Astrocyte (in vitro differentiated cells and primary cell): ENCODE results near the gene RBFOX2. TPM values are rescaled to one million over a fixed set of nuclear protein-coding genes. Genes with fewer than 3 reads are reported as not detected.
A peak's percentile ranks its signal among the peaks of the same experiment; 100 is the strongest.

Experiments used
- DNase-seq: peaks from one replicate; pipeline ENCODE4 v3.0.0-alpha.2; 2010; ENCODE audit warnings: low read depth
- FAIRE-seq: peaks from 2 replicates; lab custom pipeline; 2011; peaks lifted over from hg19 to GRCh38; lab: Jason Lieb, UNC
- H2AFZ ChIP-seq: 2 replicates; pipeline ENCODE4 v1.6.0; 2012; ENCODE audit warnings: low read depth, low read length, inconsistent platforms
- H3K27ac ChIP-seq: 2 replicates; pipeline ENCODE4 v1.5.1; 2011; ENCODE audit warnings: low read depth, low read length, inconsistent platforms
- H3K27me3 ChIP-seq: 2 replicates; pipeline ENCODE4 v1.6.0; 2011; ENCODE audit warnings: low read length, inconsistent platforms; ENCODE audit not compliant: insufficient read depth
- H3K36me3 ChIP-seq: 2 replicates; pipeline ENCODE4 v1.5.1; 2011; ENCODE audit warnings: low read length, inconsistent platforms; ENCODE audit not compliant: insufficient read depth
- H3K4me1 ChIP-seq: 2 replicates; pipeline ENCODE4 v1.5.1; 2011; ENCODE audit warnings: low read length, inconsistent platforms; ENCODE audit not compliant: insufficient read depth
- H3K4me2 ChIP-seq: 2 replicates; pipeline ENCODE4 v1.6.0; 2012; ENCODE audit warnings: low read length, inconsistent platforms
- H3K4me3 ChIP-seq: 2 replicates; pipeline ENCODE4 v1.5.1; 2011; ENCODE audit warnings: low read depth, mild to moderate bottlenecking, low read length, inconsistent platforms; ENCODE audit not compliant: insufficient read depth
- H3K79me2 ChIP-seq: 2 replicates; pipeline ENCODE4 v1.6.0; 2012; ENCODE audit warnings: mild to moderate bottlenecking, low read length, inconsistent platforms; ENCODE audit not compliant: insufficient read depth
- H3K9ac ChIP-seq: 2 replicates; pipeline ENCODE4 v1.6.0; 2012; ENCODE audit warnings: mild to moderate bottlenecking, low read length, inconsistent platforms
- H3K9me3 ChIP-seq: 2 replicates; pipeline ENCODE4 v1.5.1; 2012; ENCODE audit warnings: low read depth, mild to moderate bottlenecking, low read length, inconsistent platforms; ENCODE audit not compliant: insufficient read depth
- H4K20me1 ChIP-seq: 2 replicates; pipeline ENCODE4 v1.6.0; 2012; ENCODE audit warnings: low read length, inconsistent platforms; ENCODE audit not compliant: insufficient read depth
- H3K27ac Mint-ChIP-seq: one replicate; pipeline ENCODE4 v1.8.0; 2021; ENCODE audit warnings: mild to moderate bottlenecking, mixed read lengths; ENCODE audit not compliant: unreplicated experiment
- H3K27me3 Mint-ChIP-seq: one replicate; pipeline ENCODE4 v1.8.0; 2021; ENCODE audit warnings: low read depth, mixed read lengths; ENCODE audit not compliant: unreplicated experiment
- H3K36me3 Mint-ChIP-seq: one replicate; pipeline ENCODE4 v1.8.0; 2021; ENCODE audit warnings: low read depth, mixed read lengths; ENCODE audit not compliant: unreplicated experiment
- H3K4me1 Mint-ChIP-seq: one replicate; pipeline ENCODE4 v1.8.0; 2021; ENCODE audit warnings: low read depth, mixed read lengths; ENCODE audit not compliant: unreplicated experiment
- H3K4me3 Mint-ChIP-seq: one replicate; pipeline ENCODE4 v1.8.0; 2021; ENCODE audit warnings: mild to moderate bottlenecking, moderate library complexity, mixed read lengths; ENCODE audit not compliant: unreplicated experiment
- H3K9me3 Mint-ChIP-seq: one replicate; pipeline ENCODE4 v1.8.0; 2021; ENCODE audit warnings: mild to moderate bottlenecking, mixed read lengths; ENCODE audit not compliant: unreplicated experiment
- EZH2 ChIP-seq: IDR thresholded peaks from 2 replicates; pipeline ENCODE4 v1.6.1; 2012; ENCODE audit warnings: mild to moderate bottlenecking, low read length, inconsistent platforms; ENCODE audit not compliant: insufficient read depth
- total RNA-seq: library from RNA; stranded (reverse); gene quantifications from 2 replicates; pipeline ENCODE4 v1.2.1, GENCODE V29; 2021
- TF ChIP-seq, protein P1 (sequence below): IDR thresholded peaks from 2 replicates; pipeline ENCODE4 v1.5.1; 2011; ENCODE audit warnings: low read depth, mild to moderate bottlenecking, inconsistent platforms, low read length, moderate library complexity; ENCODE audit not compliant: insufficient read depth

RBFOX2 gene
- total RNA-seq, 1 donor from 2014 or later: 169 TPM

GRCh38 chr22:36017651-36018091, 11.0 kb downstream of the RBFOX2 start:
- Histone ChIP-seq H3K4me2 (no peak overlapping the region), H2AFZ (no peak overlapping the region), H3K9ac (no peak overlapping the region), H4K20me1 (peaks cover 69% of the 10 kb centered on the region), H3K4me1 (peaks cover 11% of the 10 kb centered on the region), H3K4me3 (no peak overlapping the region), H3K36me3 (no peaks in the 10 kb centered on the region), H3K9me3 (no peaks in the 10 kb centered on the region), H3K27me3 (no peaks in the 10 kb centered on the region), H3K79me2 (peaks cover 77% of the 10 kb centered on the region), H3K27ac (no peak overlapping the region)
- Mint-ChIP-seq H3K27ac (no peak overlapping the region), H3K4me1 (peaks cover 41% of the 10 kb centered on the region), H3K27me3 (no peaks in the 10 kb centered on the region), H3K36me3 (no peaks in the 10 kb centered on the region), H3K4me3 (no peak overlapping the region), H3K9me3 (no peaks in the 10 kb centered on the region)
- FAIRE-seq (no peak), DNase-seq (no peak)
- TF ChIP-seq, protein P1, sequence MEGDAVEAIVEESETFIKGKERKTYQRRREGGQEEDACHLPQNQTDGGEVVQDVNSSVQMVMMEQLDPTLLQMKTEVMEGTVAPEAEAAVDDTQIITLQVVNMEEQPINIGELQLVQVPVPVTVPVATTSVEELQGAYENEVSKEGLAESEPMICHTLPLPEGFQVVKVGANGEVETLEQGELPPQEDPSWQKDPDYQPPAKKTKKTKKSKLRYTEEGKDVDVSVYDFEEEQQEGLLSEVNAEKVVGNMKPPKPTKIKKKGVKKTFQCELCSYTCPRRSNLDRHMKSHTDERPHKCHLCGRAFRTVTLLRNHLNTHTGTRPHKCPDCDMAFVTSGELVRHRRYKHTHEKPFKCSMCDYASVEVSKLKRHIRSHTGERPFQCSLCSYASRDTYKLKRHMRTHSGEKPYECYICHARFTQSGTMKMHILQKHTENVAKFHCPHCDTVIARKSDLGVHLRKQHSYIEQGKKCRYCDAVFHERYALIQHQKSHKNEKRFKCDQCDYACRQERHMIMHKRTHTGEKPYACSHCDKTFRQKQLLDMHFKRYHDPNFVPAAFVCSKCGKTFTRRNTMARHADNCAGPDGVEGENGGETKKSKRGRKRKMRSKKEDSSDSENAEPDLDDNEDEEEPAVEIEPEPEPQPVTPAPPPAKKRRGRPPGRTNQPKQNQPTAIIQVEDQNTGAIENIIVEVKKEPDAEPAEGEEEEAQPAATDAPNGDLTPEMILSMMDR: no peak
- TF ChIP-seq EZH2: no peak

GRCh38 chr22:36016684-36017083, 11.9 kb downstream of the RBFOX2 start:
- H3K4me1 Mint-ChIP-seq: peaks cover 32% of the 10 kb centered on the region
- no peak overlapping the region for H3K4me2 ChIP-seq
- no peak overlapping the region for H3K9ac ChIP-seq
- DNase-seq (peak; percentile 62), FAIRE-seq (no peak)
- no peaks in the 10 kb centered on the region for H3K27me3 Mint-ChIP-seq
- H2AFZ ChIP-seq: no peak overlapping the region
- no peaks in the 10 kb centered on the region for H3K36me3 ChIP-seq
- H3K4me1 ChIP-seq: peaks cover under 1% of the 10 kb centered on the region
- no peak for TF ChIP-seq EZH2
- TF ChIP-seq, protein P1: no peak
- no peaks in the 10 kb centered on the region for H3K27me3 ChIP-seq
- H3K4me3 Mint-ChIP-seq: no peak overlapping the region
- no peak overlapping the region for H3K27ac Mint-ChIP-seq
- H3K9me3 Mint-ChIP-seq: no peaks in the 10 kb centered on the region
- H4K20me1 ChIP-seq: peaks cover 66% of the 10 kb centered on the region
- peaks cover 79% of the 10 kb centered on the region for H3K79me2 ChIP-seq
- no peaks in the 10 kb centered on the region for H3K36me3 Mint-ChIP-seq
- H3K27ac ChIP-seq: no peak overlapping the region
- no peak overlapping the region for H3K4me3 ChIP-seq
- no peaks in the 10 kb centered on the region for H3K9me3 ChIP-seq

- H3K36me3 Mint-ChIP-seq: no peaks in the 10 kb centered on the region
- peak; percentile 46 for DNase-seq
- Histone ChIP-seq H3K4me1 (peaks cover 3% of the 10 kb centered on the region), H3K79me2 (peaks cover 80% of the 10 kb centered on the region), H4K20me1 (peaks cover 67% of the 10 kb centered on the region), H3K27ac (no peak overlapping the region), H3K4me3 (no peak overlapping the region), H3K9me3 (no peaks in the 10 kb centered on the region), H2AFZ (no peak overlapping the region), H3K36me3 (no peaks in the 10 kb centered on the region), H3K4me2 (no peak overlapping the region), H3K27me3 (no peaks in the 10 kb centered on the region), H3K9ac (no peak overlapping the region)
- no peak for FAIRE-seq
- H3K27me3 Mint-ChIP-seq: no peaks in the 10 kb centered on the region
- H3K4me1 Mint-ChIP-seq: peaks cover 30% of the 10 kb centered on the region
- peak overlapping the region; percentile 21 for H3K27ac Mint-ChIP-seq
- no peak for TF ChIP-seq EZH2
- H3K4me3 Mint-ChIP-seq: no peak overlapping the region
- no peaks in the 10 kb centered on the region for H3K9me3 Mint-ChIP-seq
Observed at GRCh38 chr22:36015811-36016529, 12.7 kb downstream of the RBFOX2 start.
